ENCODE measurements around the gene ATP5PB.

Gene ATP5PB

GRCh38 chr1:111475701-111476100, 26.4 kb downstream of the ATP5PB start:
- peak in 2 of 3 donors; percentile 34 to 52 for DNase-seq (ENCODE audit: low read depth in 3 of 3)

GRCh38 chr1:111476214-111476613, 26.9 kb downstream of the ATP5PB start:
- DNase-seq (ENCODE audit: low read depth in 3 of 3), result no peak

GRCh38 chr1:111476761-111477309, 27.6 kb downstream of the ATP5PB start:
- DNase-seq (ENCODE audit: low read depth in 3 of 3), result peak in 2 of 3 donors; percentile 18 to 22

GRCh38 chr1:111480674-111481073, 31.4 kb downstream of the ATP5PB start:
- no peak for DNase-seq (ENCODE audit: low read depth in 3 of 3)

GRCh38 chr1:111481387-111482221, 32.3 kb downstream of the ATP5PB start:
- DNase-seq (ENCODE audit: low read depth in 3 of 3), result peak in 2 of 3 donors; percentile 40 to 51

- no peak for DNase-seq (ENCODE audit: low read depth in 3 of 3)
Observed at GRCh38 chr1:111483166-111483565, 33.9 kb downstream of the ATP5PB start.

GRCh38 chr1:111483876-111484275, 34.6 kb downstream of the ATP5PB start:
- DNase-seq (ENCODE audit: low read depth in 3 of 3), result no peak

- DNase-seq (ENCODE audit: low read depth in 3 of 3), result no peak
Observed at GRCh38 chr1:111484391-111485026, 35.2 kb downstream of the ATP5PB start.

GRCh38 chr1:111486431-111486830, 37.2 kb downstream of the ATP5PB start:
- DNase-seq (ENCODE audit: low read depth in 3 of 3), result no peak

- DNase-seq (ENCODE audit: low read depth in 3 of 3), result no peak
Observed at GRCh38 chr1:111487133-111487532, 37.9 kb downstream of the ATP5PB start.

GRCh38 chr1:111488669-111489068, 39.4 kb downstream of the ATP5PB start:
- DNase-seq (ENCODE audit: low read depth in 3 of 3), result no peak

GRCh38 chr1:111489604-111490003, 40.3 kb downstream of the ATP5PB start:
- no peak for DNase-seq (ENCODE audit: low read depth in 3 of 3)

GRCh38 chr1:111490220-111490619, 41.0 kb downstream of the ATP5PB start:
- DNase-seq (ENCODE audit: low read depth in 3 of 3), result no peak

- no peak for DNase-seq (ENCODE audit: low read depth in 3 of 3)
Observed at GRCh38 chr1:111491070-111491469, 41.8 kb downstream of the ATP5PB start.

GRCh38 chr1:111496398-111496797, 47.1 kb downstream of the ATP5PB start:
- no peak for DNase-seq (ENCODE audit: low read depth in 3 of 3)

- DNase-seq (ENCODE audit: low read depth in 3 of 3), result no peak
Observed at GRCh38 chr1:111497592-111497991, 48.3 kb downstream of the ATP5PB start.

GRCh38 chr1:111499026-111499785, 49.9 kb downstream of the ATP5PB start:
- no peak for DNase-seq (ENCODE audit: low read depth in 3 of 3)

GRCh38 chr1:111501645-111502044, 52.4 kb downstream of the ATP5PB start:
- no peak for DNase-seq (ENCODE audit: low read depth in 3 of 3)

GRCh38 chr1:111503585-111504060, 54.4 kb downstream of the ATP5PB start, which contains the start of the genes ADORA3 and TMIGD3:
Gene ADORA3, minus strand, starts transcription at chr1:111503633. Its CDS starts 279 bp downstream, at chr1:111503354.
Gene TMIGD3, minus strand, starts transcription at chr1:111503633. Its CDS starts 279 bp downstream, at chr1:111503354.
- no peak for DNase-seq (ENCODE audit: low read depth in 3 of 3)

- DNase-seq (ENCODE audit: low read depth in 3 of 3), result no peak
Observed at GRCh38 chr1:111504097-111504496, 54.8 kb downstream of the ATP5PB start.

- no peak for DNase-seq (ENCODE audit: low read depth in 3 of 3)
Observed at GRCh38 chr1:111505641-111506119, 56.4 kb downstream of the ATP5PB start.

- no peak for DNase-seq (ENCODE audit: low read depth in 3 of 3)
Observed at GRCh38 chr1:111506561-111506960, 57.3 kb downstream of the ATP5PB start.

Measured in stimulated activated CD4-positive, alpha-beta T cell treated with anti-CD3 and anti-CD28 coated beads, TNF-alpha, amount 100 ng/mL, for 48 hours (primary cell).